ENCODE data around the gene SYT12.

DNA sequence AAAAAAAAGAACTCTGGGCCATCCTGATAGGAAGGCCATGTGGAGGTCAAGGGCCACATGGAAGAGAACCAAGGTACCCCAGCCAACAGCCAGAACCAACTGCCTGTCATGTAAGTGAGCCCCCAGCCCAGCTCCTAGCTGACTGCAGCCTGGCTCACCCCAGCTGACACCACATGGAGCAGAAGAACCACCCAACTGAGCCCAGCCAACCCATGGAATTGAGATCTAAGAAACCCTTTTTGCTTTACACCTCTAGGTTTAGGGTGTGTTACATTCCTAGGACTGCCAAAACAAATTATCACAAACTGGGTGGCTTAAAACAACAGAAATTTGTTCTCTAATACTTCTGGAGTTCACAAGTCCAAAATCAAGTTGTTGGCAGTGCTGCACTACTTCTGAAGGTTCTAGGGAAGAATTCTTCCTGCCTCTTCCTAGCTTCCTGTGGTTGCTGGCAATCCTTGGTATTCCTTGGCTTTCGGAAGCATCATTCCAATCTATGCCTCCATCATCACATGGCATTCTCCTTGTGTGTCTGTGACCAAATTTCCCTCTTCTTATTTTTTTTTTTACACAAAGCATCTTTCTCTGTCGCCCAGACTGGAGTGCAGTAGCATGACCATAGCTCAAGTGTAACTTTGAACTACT, 43.5 kb upstream of the SYT12 start:
- TF ChIP-seq, protein P1, sequence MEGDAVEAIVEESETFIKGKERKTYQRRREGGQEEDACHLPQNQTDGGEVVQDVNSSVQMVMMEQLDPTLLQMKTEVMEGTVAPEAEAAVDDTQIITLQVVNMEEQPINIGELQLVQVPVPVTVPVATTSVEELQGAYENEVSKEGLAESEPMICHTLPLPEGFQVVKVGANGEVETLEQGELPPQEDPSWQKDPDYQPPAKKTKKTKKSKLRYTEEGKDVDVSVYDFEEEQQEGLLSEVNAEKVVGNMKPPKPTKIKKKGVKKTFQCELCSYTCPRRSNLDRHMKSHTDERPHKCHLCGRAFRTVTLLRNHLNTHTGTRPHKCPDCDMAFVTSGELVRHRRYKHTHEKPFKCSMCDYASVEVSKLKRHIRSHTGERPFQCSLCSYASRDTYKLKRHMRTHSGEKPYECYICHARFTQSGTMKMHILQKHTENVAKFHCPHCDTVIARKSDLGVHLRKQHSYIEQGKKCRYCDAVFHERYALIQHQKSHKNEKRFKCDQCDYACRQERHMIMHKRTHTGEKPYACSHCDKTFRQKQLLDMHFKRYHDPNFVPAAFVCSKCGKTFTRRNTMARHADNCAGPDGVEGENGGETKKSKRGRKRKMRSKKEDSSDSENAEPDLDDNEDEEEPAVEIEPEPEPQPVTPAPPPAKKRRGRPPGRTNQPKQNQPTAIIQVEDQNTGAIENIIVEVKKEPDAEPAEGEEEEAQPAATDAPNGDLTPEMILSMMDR (IDR thresholded peaks at IDR 0.05; ENCODE audit: low read length): no peak
- no peak for TF ChIP-seq EZH2 (IDR thresholded peaks at IDR 0.05; ENCODE audit: borderline replicate concordance, low read length)
